T47D (cell line): ENCODE data around the gene TM9SF1.
A peak's percentile ranks its signal among the peaks of the same experiment; 100 is the strongest.

ENCODE experiments used
- DNase-seq, 2 experiments: peaks; one replicate each; pipeline versions ENCODE4 v3.0.0 to v3.0.0-alpha.2; 2011 to 2012; ENCODE audit warnings: low read depth in 1 of 2, low spot score in 1 of 2
- JUND ChIP-seq: IDR thresholded peaks from 2 replicates; pipeline ENCODE4 v1.6.1; 2012; ENCODE audit warnings: low read depth
- in situ Hi-C: cut with HindIII; loops from 2 replicates; pipeline ENCODE4 v1.10.0; 2016; ENCODE audit warnings: low sequenced_read_pairs, low pct_unique_long_range_greater_than_20kb

Gene TM9SF1

DNA sequence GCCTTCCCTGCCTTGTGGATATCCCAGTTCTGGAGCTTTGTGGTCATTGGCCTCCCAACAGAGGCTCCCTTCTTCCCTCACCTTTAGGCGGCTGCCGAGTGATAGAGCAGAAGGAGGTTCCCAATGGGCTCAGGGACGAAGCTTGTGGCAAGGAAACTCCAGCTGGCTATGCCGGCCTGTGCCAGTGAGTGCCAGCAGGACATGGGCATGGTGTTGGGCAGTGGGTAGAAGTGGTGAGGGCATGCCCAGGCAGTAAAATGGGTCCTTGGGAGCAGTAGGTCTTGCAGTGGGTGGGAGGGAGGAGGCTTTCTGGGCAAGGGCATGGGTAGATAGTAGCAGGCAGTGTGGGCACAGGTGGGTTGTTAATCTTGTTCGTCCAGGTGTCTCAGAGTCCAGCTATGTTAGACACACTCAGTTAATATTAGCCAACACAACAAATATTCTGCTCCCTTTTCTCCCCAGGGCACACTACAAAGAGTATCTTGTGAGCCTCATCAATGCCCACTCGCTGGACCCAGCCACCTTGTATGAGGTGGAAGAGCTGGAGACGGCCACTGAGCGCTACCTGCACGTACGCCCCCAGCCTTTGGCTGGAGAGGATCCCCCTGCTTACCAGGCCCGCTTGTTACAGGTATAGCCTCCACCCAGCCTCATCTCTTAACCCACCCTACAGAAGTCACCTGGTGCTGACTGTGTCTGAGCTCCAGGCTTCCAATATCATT, 35.3 kb downstream of the TM9SF1 start:
- no peak for DNase-seq
- TF ChIP-seq JUND: no peak
- in situ Hi-C loops: no loop called here

DNA sequence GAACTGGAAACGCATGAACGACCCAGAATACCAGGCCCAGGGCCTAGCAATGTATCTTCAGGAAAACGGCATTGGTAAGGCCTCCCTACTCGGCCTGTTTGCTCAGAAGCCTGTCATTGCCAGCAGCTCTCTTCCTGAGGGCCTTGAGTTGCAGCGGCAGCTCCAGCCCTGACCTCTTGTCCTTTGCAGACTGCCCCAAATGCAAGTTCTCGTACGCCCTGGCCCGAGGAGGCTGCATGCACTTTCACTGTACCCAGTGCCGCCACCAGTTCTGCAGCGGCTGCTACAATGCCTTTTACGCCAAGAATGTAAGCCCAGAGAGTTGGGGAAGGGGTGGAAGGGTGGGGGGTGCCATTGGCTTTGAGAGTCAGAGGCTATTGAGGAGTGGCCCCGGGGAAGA, 37.9 kb downstream of the TM9SF1 start:
- in situ Hi-C loops: no loop called here
- TF ChIP-seq JUND: no peak

DNA sequence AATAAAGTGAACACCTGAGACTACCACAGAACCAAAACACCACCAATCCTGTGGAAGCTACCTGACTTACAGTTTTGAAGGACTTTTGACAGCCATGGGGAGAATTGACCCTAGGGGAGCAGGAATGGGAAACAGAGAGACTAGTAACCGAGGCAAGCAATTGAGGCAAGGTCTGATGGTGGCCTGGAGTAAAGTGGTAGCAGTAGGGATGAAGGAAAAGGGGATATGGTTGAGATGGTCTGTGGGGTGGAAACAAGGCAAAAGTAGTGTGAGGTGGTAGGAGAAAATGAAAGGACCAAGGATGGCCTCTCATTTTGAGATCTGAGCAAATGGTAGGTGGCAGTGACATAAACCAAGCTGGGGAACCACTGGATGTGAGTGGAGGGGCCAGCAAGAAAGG, 38.4 kb downstream of the TM9SF1 start:
- in situ Hi-C loops: no loop called here
- DNase-seq: no peak
- TF ChIP-seq JUND: no peak

More for the DNA sequence above, 37.9 kb downstream of the TM9SF1 start:
- DNase-seq: no peak

DNA sequence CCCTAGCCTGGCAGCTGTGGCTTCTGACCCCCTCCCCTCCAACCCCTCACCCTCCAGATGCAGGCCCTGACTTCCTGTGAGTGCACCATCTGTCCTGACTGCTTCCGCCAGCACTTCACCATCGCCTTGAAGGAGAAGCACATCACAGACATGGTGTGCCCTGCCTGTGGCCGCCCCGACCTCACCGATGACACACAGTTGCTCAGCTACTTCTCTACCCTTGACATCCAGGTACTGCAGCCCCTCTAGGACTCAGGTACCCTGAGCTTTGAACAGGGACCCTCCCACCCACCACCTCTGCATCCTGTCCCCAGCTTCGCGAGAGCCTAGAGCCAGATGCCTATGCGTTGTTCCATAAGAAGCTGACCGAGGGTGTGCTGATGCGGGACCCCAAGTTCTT, 40.1 kb downstream of the TM9SF1 start:
- no peak for DNase-seq
- in situ Hi-C loops: no loop called here
- TF ChIP-seq JUND: no peak

DNA sequence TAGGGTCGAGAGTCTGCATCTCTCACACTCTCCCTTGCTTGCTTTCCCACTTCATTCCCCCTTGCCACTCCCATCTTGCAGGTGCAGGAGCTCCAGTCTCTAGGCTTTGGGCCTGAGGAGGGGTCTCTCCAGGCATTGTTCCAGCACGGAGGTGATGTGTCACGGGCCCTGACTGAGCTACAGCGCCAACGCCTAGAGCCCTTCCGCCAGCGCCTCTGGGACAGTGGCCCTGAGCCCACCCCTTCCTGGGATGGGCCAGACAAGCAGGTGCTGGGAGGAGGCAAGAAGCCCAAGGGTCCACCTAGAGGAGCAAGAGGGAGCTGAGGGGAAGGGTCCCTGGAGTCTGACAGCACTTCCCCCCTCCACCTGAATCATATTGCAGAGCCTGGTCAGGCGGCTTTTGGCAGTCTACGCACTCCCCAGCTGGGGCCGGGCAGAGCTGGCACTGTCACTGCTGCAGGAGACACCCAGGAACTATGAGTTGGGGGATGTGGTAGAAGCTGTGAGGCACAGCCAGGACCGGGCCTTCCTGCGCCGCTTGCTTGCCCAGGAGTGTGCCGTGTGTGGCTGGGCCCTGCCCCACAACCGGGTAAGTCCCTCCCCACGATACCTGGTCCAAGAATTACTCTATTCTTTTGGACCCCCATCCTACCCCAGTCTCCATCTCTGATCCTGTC, 43.7 kb downstream of the TM9SF1 start:
- DNase-seq: no peak
- in situ Hi-C loops: no loop called here
- no peak for TF ChIP-seq JUND

DNA sequence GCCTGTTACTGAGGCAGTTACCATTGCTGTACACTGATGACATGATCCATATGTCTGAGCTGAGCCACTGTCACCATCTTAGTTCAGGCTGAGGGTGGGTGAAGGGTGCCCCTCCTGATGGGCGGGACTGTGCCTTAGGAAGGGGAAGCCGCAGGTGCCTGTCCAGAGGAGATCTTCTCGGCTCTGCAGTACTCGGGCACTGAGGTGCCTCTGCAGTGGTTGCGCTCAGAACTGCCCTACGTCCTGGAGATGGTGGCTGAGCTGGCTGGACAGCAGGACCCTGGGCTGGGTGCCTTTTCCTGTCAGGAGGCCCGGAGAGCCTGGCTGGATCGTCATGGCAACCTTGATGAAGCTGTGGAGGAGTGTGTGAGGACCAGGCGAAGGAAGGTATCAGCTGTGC, 44.2 kb downstream of the TM9SF1 start:
- in situ Hi-C loops: no loop called here
- no peak for DNase-seq
- TF ChIP-seq JUND: no peak

DNA sequence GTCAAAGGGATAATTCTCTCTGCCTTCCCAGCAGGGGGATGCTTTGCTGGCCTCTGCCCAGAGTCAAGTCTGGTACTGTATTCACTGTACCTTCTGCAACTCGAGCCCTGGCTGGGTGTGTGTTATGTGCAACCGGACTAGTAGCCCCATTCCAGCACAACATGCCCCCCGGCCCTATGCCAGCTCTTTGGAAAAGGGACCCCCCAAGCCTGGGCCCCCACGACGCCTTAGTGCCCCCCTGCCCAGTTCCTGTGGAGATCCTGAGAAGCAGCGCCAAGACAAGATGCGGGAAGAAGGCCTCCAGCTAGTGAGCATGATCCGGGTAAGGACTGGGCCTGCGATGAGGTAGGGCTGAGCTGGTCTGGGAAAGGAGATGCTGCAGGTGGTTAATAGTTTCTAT, 44.7 kb downstream of the TM9SF1 start:
- no peak for DNase-seq
- no peak for TF ChIP-seq JUND
- in situ Hi-C loops: no loop called here

DNA sequence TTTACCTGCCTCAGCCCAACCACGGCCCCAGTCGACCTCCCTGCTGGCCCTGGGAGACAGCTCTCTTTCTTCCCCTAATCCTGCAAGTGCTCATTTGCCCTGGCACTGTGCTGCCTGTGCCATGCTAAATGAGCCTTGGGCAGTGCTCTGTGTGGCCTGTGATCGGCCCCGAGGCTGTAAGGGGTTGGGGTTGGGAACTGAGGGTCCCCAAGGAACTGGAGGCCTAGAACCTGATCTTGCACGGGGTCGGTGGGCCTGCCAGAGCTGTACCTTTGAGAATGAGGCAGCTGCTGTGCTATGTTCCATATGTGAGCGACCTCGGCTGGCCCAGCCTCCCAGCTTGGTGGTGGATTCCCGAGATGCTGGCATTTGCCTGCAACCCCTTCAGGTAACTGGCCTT, 45.2 kb downstream of the TM9SF1 start:
- in situ Hi-C loops: no loop called here
- DNase-seq: no peak
- TF ChIP-seq JUND: no peak

DNA sequence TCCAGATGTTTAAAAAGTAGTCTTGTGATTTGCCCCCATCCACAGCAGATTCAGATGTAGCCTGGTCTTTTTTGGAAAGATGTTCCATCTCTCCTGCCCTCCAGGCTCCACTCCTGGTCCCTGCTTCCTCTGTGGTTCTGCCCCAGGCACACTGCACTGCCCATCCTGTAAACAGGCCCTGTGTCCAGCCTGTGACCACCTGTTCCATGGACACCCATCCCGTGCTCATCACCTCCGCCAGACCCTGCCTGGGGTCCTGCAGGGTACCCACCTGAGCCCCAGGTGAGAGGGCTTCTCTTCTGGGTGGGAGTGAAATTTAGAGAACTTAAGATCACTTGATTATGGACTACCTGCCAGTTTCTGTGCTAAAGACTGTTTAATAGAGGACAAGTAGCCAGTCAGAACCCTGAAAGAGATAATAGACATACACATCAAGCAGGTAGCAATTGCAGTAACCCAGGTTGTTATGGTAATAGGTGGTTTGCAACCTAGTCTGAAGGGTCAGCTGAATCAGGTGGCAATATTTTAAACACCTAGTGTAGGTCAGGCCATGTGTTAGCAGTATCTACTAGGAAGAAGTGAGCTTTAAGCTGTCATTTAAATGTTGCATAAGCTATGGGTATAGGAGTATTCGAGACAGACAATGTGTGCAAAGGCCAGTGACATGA, 45.8 kb downstream of the TM9SF1 start:
- no peak for DNase-seq
- in situ Hi-C loops: no loop called here
- TF ChIP-seq JUND: no peak

DNA sequence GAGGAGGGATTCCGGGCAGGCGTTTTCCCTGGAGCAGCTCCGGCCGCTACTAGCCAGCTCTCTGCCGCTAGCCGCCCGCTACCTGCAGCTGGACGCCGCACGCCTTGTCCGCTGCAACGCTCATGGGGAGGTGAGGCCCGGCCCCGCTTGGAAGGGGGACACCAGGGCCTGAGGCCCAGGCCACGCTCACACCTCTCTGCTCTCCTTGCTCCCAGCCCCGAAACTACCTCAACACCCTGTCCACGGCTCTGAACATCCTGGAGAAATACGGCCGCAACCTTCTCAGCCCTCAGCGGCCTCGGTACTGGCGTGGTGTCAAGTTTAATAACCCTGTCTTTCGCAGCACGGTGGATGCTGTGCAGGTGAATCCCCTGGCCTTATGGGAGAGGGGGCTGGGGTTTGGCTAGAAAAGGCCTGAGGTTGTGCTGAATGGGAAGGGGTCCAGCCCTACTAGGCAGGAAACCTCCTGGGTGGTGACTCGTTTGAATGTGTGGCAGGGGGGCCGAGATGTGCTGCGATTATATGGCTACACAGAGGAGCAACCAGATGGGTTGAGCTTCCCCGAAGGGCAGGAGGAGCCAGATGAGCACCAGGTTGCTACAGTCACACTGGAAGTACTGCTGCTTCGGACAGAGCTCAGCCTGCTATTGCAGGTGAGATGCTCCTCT, 47.3 kb downstream of the TM9SF1 start:
- in situ Hi-C loops: no loop called here
- no peak for TF ChIP-seq JUND
- no peak for DNase-seq

DNA sequence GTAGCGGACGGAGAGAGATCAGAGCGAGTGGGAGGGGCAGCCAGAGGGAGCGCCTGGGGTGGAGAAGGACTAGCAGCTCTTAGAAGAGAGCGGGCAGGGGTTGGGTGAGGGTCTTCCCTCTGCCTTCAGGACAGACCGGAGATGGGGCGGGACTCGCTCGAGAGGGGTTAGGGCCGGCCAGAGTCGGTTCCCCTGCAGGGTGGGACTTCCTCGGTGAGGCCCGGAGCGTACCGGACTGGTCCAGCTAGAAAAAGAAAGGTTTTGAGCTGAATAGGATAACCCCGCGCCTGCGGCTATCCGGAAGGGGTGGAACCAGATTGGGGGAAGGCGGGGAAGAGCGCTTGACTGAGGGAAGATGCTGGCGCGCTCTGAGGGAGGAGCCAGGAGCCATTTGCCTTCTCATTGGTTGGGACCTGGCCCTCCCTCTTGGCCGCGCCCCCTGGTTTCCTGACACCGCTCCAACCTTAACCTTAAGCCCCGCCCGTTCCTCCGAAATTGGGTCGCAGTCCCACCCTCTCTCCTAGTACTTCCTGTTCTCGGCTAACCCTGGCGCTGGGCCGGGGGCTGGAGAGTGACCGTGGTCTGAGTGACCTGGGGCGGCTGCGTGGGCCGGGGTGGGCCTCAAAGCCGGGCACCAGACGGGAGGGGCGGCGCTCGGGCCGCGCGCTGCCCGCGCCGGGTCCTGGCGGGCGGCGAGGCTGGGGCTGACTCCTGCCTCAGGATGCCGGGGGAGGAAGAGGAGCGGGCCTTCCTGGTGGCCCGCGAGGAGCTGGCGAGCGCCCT, 48.1 kb downstream of the TM9SF1 start, which contains the start of gene RNF31:
Gene RNF31, plus strand, starts transcription at position 521 of the 783 bp plus-strand sequence. Its CDS starts 201 bp downstream, at position 722.
- DNase-seq: peak; percentile 74 to 98
- in situ Hi-C loops: no loop called here

DNA sequence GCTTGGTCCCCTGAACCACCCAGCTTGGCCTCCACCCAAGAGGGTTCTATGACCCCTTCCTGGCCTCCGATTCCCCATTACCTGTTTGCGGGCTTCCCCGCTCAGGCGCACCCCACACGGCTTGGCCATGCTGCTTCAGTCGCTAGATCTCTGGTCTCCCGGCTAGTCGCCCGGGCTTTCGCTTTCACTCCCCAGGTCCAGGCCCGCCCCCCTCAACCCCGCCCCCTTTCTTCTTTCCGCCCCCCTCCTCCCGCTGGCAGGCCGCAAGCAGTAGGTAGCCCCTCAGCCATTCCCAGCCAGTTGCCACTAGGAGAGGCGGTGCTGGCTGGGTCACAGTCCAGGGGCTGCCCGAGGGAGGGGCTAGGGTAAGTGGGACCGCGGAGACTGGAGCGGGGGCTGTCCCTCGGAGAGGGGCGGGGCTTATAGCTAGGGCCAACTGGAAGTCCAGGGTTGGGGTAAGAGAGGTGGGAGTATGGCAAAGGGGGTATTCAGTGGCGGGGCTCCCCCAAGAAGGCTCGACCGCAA, 48.7 kb downstream of the TM9SF1 start, which contains the start of gene PSME2:
Gene PSME2, minus strand, starts transcription at position 158 of the 525 bp plus-strand sequence. Its CDS starts 29 bp downstream, at position 129.
- peak; percentile 81 to 97 for DNase-seq
- in situ Hi-C loops: no loop called here
- TF ChIP-seq JUND: no peak

More for the DNA sequence above, 48.1 kb downstream of the TM9SF1 start, which contains the start of gene RNF31:
- TF ChIP-seq JUND: no peak
